CD4-positive, alpha-beta T cell treated with Interleukin-10 for 1 hour (primary cell): ENCODE measurements around the gene TES.

ENCODE experiments used
- DNase-seq: peaks from one replicate; pipeline ENCODE4 v3.0.0-alpha.2; 2020

TES gene

GRCh38 chr7:116251675-116252074, 41.3 kb downstream of the TES start:
- no peak for DNase-seq

- DNase-seq: no peak
Observed at GRCh38 chr7:116252249-116252648, 41.9 kb downstream of the TES start.

- no peak for DNase-seq
Observed at GRCh38 chr7:116257156-116257555, 46.8 kb downstream of the TES start.

- peak; percentile 60 for DNase-seq
Observed at GRCh38 chr7:116258734-116259133, 48.4 kb downstream of the TES start.

GRCh38 chr7:116259156-116259870, 49.0 kb downstream of the TES start:
- no peak for DNase-seq

- DNase-seq: no peak
Observed at GRCh38 chr7:116259871-116260440, 49.6 kb downstream of the TES start.

- no peak for DNase-seq
Observed at GRCh38 chr7:116261904-116262303, 51.6 kb downstream of the TES start.

- no peak for DNase-seq
Observed at GRCh38 chr7:116265881-116266280, 55.5 kb downstream of the TES start.

- DNase-seq: no peak
Observed at GRCh38 chr7:116269466-116269865, 59.1 kb downstream of the TES start.

GRCh38 chr7:116271161-116271913, 61.0 kb downstream of the TES start:
- no peak for DNase-seq

- no peak for DNase-seq
Observed at GRCh38 chr7:116271963-116272886, 61.9 kb downstream of the TES start.

GRCh38 chr7:116273283-116273917, 63.1 kb downstream of the TES start:
- DNase-seq: no peak

GRCh38 chr7:116273918-116274301, 63.6 kb downstream of the TES start:
- DNase-seq: no peak

GRCh38 chr7:116277070-116277469, 66.7 kb downstream of the TES start:
- no peak for DNase-seq

- DNase-seq: no peak
Observed at GRCh38 chr7:116279217-116279616, 68.9 kb downstream of the TES start.

GRCh38 chr7:116280803-116281202, 70.5 kb downstream of the TES start:
- no peak for DNase-seq

- no peak for DNase-seq
Observed at GRCh38 chr7:116283595-116284204, 73.4 kb downstream of the TES start.

GRCh38 chr7:116284390-116284789, 74.1 kb downstream of the TES start:
- DNase-seq: no peak

GRCh38 chr7:116285252-116285651, 74.9 kb downstream of the TES start:
- DNase-seq: no peak

GRCh38 chr7:116290740-116291139, 80.4 kb downstream of the TES start:
- no peak for DNase-seq

- no peak for DNase-seq
Observed at GRCh38 chr7:116291937-116292336, 81.6 kb downstream of the TES start.

- DNase-seq: no peak
Observed at GRCh38 chr7:116292381-116292780, 82.0 kb downstream of the TES start.
